HepG2 (cell line): Measurements from ENCODE around the gene PPP1R1B. TPM values are rescaled to one million over a fixed set of nuclear protein-coding genes. Genes with fewer than 3 reads are reported as not detected.

Source experiments
- ATAD3A ChIP-seq: sonication (generic); formaldehyde crosslinking; IDR thresholded peaks from 2 replicates; pipeline ENCODE4 v1.4.0; 2020; ENCODE audit warnings: missing genetic modification reagents
- FOXK2 ChIP-seq: fragments of 450-650 bp; IDR thresholded peaks from 2 replicates; pipeline ENCODE4 v1.6.1; 2016
- RFXAP ChIP-seq: sonication (generic); formaldehyde crosslinking; IDR thresholded peaks from 2 replicates; pipeline ENCODE4 v1.4.0; 2020; ENCODE audit warnings: missing genetic modification reagents, borderline replicate concordance
- SP4 ChIP-seq: sonication (generic); formaldehyde crosslinking; IDR thresholded peaks from 2 replicates; pipeline ENCODE4 v1.8.1; 2023; ENCODE audit warnings: mild to moderate bottlenecking, missing genetic modification reagents
- TFE3 ChIP-seq: IDR thresholded peaks from 2 replicates; pipeline ENCODE4 v1.6.1; 2016
- U2AF2 ChIP-seq: fragments of 200-400 bp; formaldehyde crosslinking; IDR thresholded peaks from 2 replicates; pipeline ENCODE4 v1.6.1; 2017; ENCODE audit warnings: low read depth, mild to moderate bottlenecking, low read length
- ZFP82 ChIP-seq: sonication (generic); formaldehyde crosslinking; IDR thresholded peaks from 2 replicates; pipeline ENCODE4 v1.5.1; 2020; ENCODE audit warnings: mild to moderate bottlenecking, missing genetic modification reagents, borderline replicate concordance
- ZNF253 ChIP-seq: sonication (generic); formaldehyde crosslinking; IDR thresholded peaks from 2 replicates; pipeline ENCODE4 v1.8.0; 2022; ENCODE audit warnings: mild to moderate bottlenecking, missing genetic modification reagents, borderline replicate concordance
- ZNF30 ChIP-seq: sonication (generic); formaldehyde crosslinking; IDR thresholded peaks from 2 replicates; pipeline ENCODE4 v1.5.0; 2020; ENCODE audit warnings: mild to moderate bottlenecking, missing genetic modification reagents
- ZNF317 ChIP-seq: sonication (generic); formaldehyde crosslinking; IDR thresholded peaks from 2 replicates; pipeline ENCODE4 v1.5.0; 2020; ENCODE audit warnings: mild to moderate bottlenecking, missing genetic modification reagents
- ZNF318 ChIP-seq: sonication (generic); formaldehyde crosslinking; IDR thresholded peaks from 2 replicates; pipeline ENCODE4 v1.4.0; 2020; ENCODE audit warnings: mild to moderate bottlenecking, missing genetic modification reagents
- ZNF326 ChIP-seq: sonication (generic); formaldehyde crosslinking; IDR thresholded peaks from 2 replicates; pipeline ENCODE4 v1.4.0; 2020; ENCODE audit warnings: missing genetic modification reagents, borderline replicate concordance
- ZNF414 ChIP-seq: sonication (generic); formaldehyde crosslinking; IDR thresholded peaks from 2 replicates; pipeline ENCODE4 v1.5.0; 2020; ENCODE audit warnings: missing genetic modification reagents
- ZNF597 ChIP-seq: sonication (generic); formaldehyde crosslinking; IDR thresholded peaks from 2 replicates; pipeline ENCODE4 v1.5.0; 2020; ENCODE audit warnings: missing genetic modification reagents
- ZNF776 ChIP-seq: sonication (generic); formaldehyde crosslinking; IDR thresholded peaks from 2 replicates; pipeline ENCODE4 v1.4.0; 2020; ENCODE audit warnings: mild to moderate bottlenecking, missing genetic modification reagents
- polyA plus RNA-seq, 8 experiments: library from polyadenylated mRNA; depleted of rRNA in 3 of 8; stranded (reverse) in 7 of 8; unstranded in 1 of 8; fragments of >200 nt; fragmentation: Illumina TruSeq in 4 of 8; extraction: Trizol in 4 of 8; gene quantifications; 2 replicates each; pipeline versions ENCODE4 v1.2.1 to v1.2.3, GENCODE V29; 2011 to 2016; ENCODE audit warnings: low read depth in 4 of 8, missing spikeins in 1 of 8, mixed read lengths in 1 of 8; ENCODE audit not compliant: insufficient read depth in 1 of 8
- total RNA-seq, 5 experiments: library from RNA; depleted of rRNA; stranded (reverse); fragments of >200 nt; fragmentation: Illumina TruSeq; extraction: Trizol; gene quantifications; 2 replicates each; pipeline ENCODE4 v1.2.3, GENCODE V29; 2016; ENCODE audit warnings: low read depth in 1 of 5

PPP1R1B gene
- total and polyA plus RNA-seq, 2 of the 13 experiments (the other 11 are each of a cell fraction or from before 2014, with no cell fraction given) = 0.08 TPM; not detected in 1

GRCh38 chr17:39671651-39672521, 45.1 kb downstream of the PPP1R1B start (continued):
- TF ChIP-seq TFE3 (CRISPR knock-in tag) (no peak), ZNF776 (CRISPR knock-in tag) (no peak), ZNF414 (CRISPR knock-in tag) (peak; percentile 65; the same call in 1 of the 2 replicates), ZNF318 (peak; percentile 80), ATAD3A (CRISPR knock-in tag) (no peak), ZNF30 (CRISPR knock-in tag) (0 out of 2 replicates have a peak, but pooled peaks have one; percentile 27), SP4 (CRISPR knock-in tag) (peak; percentile 63; the same call in 1 of the 2 replicates), RFXAP (CRISPR knock-in tag) (peak; percentile 72; the same call in 1 of the 2 replicates), ZNF326 (CRISPR knock-in tag) (no peak), ZFP82 (no peak), ZNF597 (CRISPR knock-in tag) (no peak), ZNF317 (CRISPR knock-in tag) (peak; percentile 82; the same call in 1 of the 2 replicates), ZNF253 (CRISPR knock-in tag) (no peak), U2AF2 (no peak), FOXK2 (no peak)
